Measurements from ENCODE around the gene SLC29A2.
"Not testable (repeated sequence)": the region's sequence is repeated elsewhere in the genome, so short reads cannot be mapped to it uniquely, and the experiment has no call there.

SLC29A2 gene

DNA sequence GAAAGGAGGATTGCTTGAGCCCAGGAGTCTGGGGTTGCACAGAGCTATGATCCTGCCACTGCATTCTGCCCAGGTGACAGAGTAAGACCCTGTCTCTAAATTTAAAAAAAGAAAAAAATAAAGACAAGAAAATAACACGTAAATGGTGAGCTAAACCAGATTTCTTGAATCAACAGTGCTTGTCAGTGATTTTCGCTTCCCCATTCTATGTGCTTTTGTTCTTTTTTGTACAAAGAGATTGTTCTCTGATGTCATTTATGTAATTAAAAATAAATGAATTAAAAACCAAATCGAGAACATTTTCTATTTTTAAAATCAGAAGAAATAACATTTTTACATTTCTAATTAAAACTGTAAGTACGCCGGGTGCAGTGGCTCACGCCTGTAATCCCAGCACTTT lies 19.8 kb upstream of the SLC29A2 start:
- H3K9ac ChIP-seq, result no peak overlapping the region
- no peak overlapping the region for H3K4me2 ChIP-seq
- H3K27ac ChIP-seq, result no peak overlapping the region
- H3K79me2 ChIP-seq (ENCODE audit: insufficient read depth, low read depth), result no peaks in the 10 kb centered on the region
- peaks cover 32% of the 10 kb centered on the region; the same call in 1 of the 2 replicates for H3K27me3 ChIP-seq (ENCODE audit: insufficient read depth, low read depth)
- H4K20me1 ChIP-seq (ENCODE audit: insufficient read depth), result no peaks in the 10 kb centered on the region
- H3K4me3 ChIP-seq (IDR thresholded peaks at IDR 0.05; ENCODE audit: insufficient read depth, low read depth, low read length), result no peak overlapping the region
- peaks cover 4% of the 10 kb centered on the region for H3K4me1 ChIP-seq (ENCODE audit: low read depth, poor library complexity, severe bottlenecking)
- no peaks in the 10 kb centered on the region for H3K36me3 ChIP-seq (ENCODE audit: insufficient read depth)
- H2AFZ ChIP-seq (ENCODE audit: low read depth), result no peak overlapping the region
- TF ChIP-seq, protein P1, sequence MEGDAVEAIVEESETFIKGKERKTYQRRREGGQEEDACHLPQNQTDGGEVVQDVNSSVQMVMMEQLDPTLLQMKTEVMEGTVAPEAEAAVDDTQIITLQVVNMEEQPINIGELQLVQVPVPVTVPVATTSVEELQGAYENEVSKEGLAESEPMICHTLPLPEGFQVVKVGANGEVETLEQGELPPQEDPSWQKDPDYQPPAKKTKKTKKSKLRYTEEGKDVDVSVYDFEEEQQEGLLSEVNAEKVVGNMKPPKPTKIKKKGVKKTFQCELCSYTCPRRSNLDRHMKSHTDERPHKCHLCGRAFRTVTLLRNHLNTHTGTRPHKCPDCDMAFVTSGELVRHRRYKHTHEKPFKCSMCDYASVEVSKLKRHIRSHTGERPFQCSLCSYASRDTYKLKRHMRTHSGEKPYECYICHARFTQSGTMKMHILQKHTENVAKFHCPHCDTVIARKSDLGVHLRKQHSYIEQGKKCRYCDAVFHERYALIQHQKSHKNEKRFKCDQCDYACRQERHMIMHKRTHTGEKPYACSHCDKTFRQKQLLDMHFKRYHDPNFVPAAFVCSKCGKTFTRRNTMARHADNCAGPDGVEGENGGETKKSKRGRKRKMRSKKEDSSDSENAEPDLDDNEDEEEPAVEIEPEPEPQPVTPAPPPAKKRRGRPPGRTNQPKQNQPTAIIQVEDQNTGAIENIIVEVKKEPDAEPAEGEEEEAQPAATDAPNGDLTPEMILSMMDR (conservative IDR thresholded peaks at IDR 0.05; ENCODE audit: low read depth, low read length), result no peak

DNA sequence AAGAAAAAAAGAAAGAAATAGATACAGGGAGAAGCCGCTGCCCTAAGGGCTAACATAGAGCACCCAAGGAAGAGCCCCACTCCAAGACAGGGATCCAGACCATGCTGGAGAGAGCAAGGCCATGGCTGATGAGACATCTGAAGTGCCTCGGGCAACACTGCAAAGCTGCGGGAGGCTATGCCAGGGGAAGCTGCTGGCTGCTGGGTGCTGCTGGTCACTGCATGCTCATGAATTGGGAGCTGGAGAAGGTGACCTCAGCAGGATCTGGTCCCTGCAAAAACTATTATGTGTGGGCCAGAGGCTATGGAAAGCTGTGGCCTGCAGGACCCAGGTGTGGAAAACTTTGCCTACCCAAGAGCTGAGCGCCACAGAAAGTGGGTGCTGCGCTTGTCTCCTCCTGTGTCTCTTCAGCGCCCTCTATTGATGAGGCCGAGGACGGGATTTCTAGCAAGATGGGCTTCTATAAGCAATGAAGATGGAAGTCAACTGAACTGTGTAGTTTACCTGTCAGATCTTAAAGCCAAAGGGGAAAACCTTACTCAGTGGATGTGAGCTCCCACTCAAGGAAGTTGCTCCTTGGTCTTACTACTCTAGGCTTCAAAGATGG lies 17.3 kb upstream of the SLC29A2 start:
- Histone ChIP-seq H3K27ac (no peak overlapping the region), H3K27me3 (ENCODE audit: insufficient read depth, low read depth) (peaks cover 30% of the 10 kb centered on the region; the same call in 1 of the 2 replicates), H3K4me1 (ENCODE audit: low read depth, poor library complexity, severe bottlenecking) (peaks cover 11% of the 10 kb centered on the region), H4K20me1 (ENCODE audit: insufficient read depth) (no peaks in the 10 kb centered on the region), H3K9ac (no peak overlapping the region), H3K4me2 (no peak overlapping the region), H3K36me3 (ENCODE audit: insufficient read depth) (no peaks in the 10 kb centered on the region), H2AFZ (ENCODE audit: low read depth) (no peak overlapping the region), H3K4me3 (IDR thresholded peaks at IDR 0.05; ENCODE audit: insufficient read depth, low read depth, low read length) (no peak overlapping the region), H3K79me2 (ENCODE audit: insufficient read depth, low read depth) (no peaks in the 10 kb centered on the region)
- TF ChIP-seq, protein P1 (conservative IDR thresholded peaks at IDR 0.05; ENCODE audit: low read depth, low read length), result peak; percentile 80

- Histone ChIP-seq H3K4me3 (IDR thresholded peaks at IDR 0.05; ENCODE audit: insufficient read depth, low read depth, low read length) (no peak overlapping the region), H3K9ac (no peak overlapping the region), H2AFZ (ENCODE audit: low read depth) (peak overlapping the region; percentile 86), H3K79me2 (ENCODE audit: insufficient read depth, low read depth) (no peaks in the 10 kb centered on the region), H3K4me1 (ENCODE audit: low read depth, poor library complexity, severe bottlenecking) (peaks cover 11% of the 10 kb centered on the region), H4K20me1 (ENCODE audit: insufficient read depth) (no peaks in the 10 kb centered on the region), H3K27me3 (ENCODE audit: insufficient read depth, low read depth) (peaks cover 30% of the 10 kb centered on the region; the same call in 1 of the 2 replicates), H3K36me3 (ENCODE audit: insufficient read depth) (no peaks in the 10 kb centered on the region), H3K4me2 (peak overlapping the region; percentile 77), H3K27ac (no peak overlapping the region)
- TF ChIP-seq, protein P1 (conservative IDR thresholded peaks at IDR 0.05; ENCODE audit: low read depth, low read length), result peak; percentile 94
These were observed 14.9 kb upstream of the SLC29A2 start for GRCh38 chr11:66386171-66387069.

GRCh38 chr11:66384316-66384715 lies 12.8 kb upstream of the SLC29A2 start:
- not testable (repeated sequence) for H4K20me1 ChIP-seq (ENCODE audit: insufficient read depth); H3K9ac ChIP-seq; H3K27ac ChIP-seq; H2AFZ ChIP-seq (ENCODE audit: low read depth); H3K4me3 ChIP-seq (IDR thresholded peaks at IDR 0.05; ENCODE audit: insufficient read depth, low read depth, low read length); H3K36me3 ChIP-seq (ENCODE audit: insufficient read depth); H3K4me2 ChIP-seq; H3K79me2 ChIP-seq (ENCODE audit: insufficient read depth, low read depth)
- Histone ChIP-seq H3K27me3 (ENCODE audit: insufficient read depth, low read depth) (peaks cover 16% of the 10 kb centered on the region; the same call in 1 of the 2 replicates), H3K4me1 (ENCODE audit: low read depth, poor library complexity, severe bottlenecking) (peaks cover 11% of the 10 kb centered on the region)

- H3K9ac ChIP-seq; H3K4me3 ChIP-seq (IDR thresholded peaks at IDR 0.05; ENCODE audit: insufficient read depth, low read depth, low read length); H3K4me1 ChIP-seq (ENCODE audit: low read depth, poor library complexity, severe bottlenecking); H2AFZ ChIP-seq (ENCODE audit: low read depth); H4K20me1 ChIP-seq (ENCODE audit: insufficient read depth); H3K36me3 ChIP-seq (ENCODE audit: insufficient read depth); H3K79me2 ChIP-seq (ENCODE audit: insufficient read depth, low read depth); H3K4me2 ChIP-seq; H3K27ac ChIP-seq: not testable (repeated sequence)
- H3K27me3 ChIP-seq (ENCODE audit: insufficient read depth, low read depth), result peaks cover 12% of the 10 kb centered on the region; the same call in 1 of the 2 replicates
These were observed 8.7 kb upstream of the SLC29A2 start for GRCh38 chr11:66380264-66380663.

- H3K4me1 ChIP-seq (ENCODE audit: low read depth, poor library complexity, severe bottlenecking); H3K79me2 ChIP-seq (ENCODE audit: insufficient read depth, low read depth); H3K4me2 ChIP-seq; H3K9ac ChIP-seq; H4K20me1 ChIP-seq (ENCODE audit: insufficient read depth); H3K36me3 ChIP-seq (ENCODE audit: insufficient read depth); H3K27ac ChIP-seq; H3K4me3 ChIP-seq (IDR thresholded peaks at IDR 0.05; ENCODE audit: insufficient read depth, low read depth, low read length); H2AFZ ChIP-seq (ENCODE audit: low read depth): not testable (repeated sequence)
- H3K27me3 ChIP-seq (ENCODE audit: insufficient read depth, low read depth), result peaks cover 47% of the 10 kb centered on the region
These were observed 2.2 kb upstream of the SLC29A2 start for GRCh38 chr11:66373690-66374287.
